BE2C (cell line): ENCODE data around the gene CRB2.

ENCODE experiments used
- DNase-seq: peaks from one replicate; pipeline ENCODE4 v3.0.0-alpha.2; 2020
- H3K27me3 ChIP-seq: fragments of 250-450 bp; sonication (Bioruptor Pico); 2 replicates; pipeline ENCODE4 v1.5.1; 2020; ENCODE audit warnings: mild to moderate bottlenecking
- H3K36me3 ChIP-seq: fragments of 250-450 bp; sonication (Bioruptor Pico); 2 replicates; pipeline ENCODE4 v1.5.1; 2020; ENCODE audit warnings: mild to moderate bottlenecking
- H3K4me1 ChIP-seq: fragments of 250-450 bp; sonication (Bioruptor Pico); 2 replicates; pipeline ENCODE4 v1.5.1; 2020
- H3K4me3 ChIP-seq: 2 replicates; pipeline ENCODE4 v1.5.1; 2011; ENCODE audit warnings: low read depth, low read length
- H3K9me3 ChIP-seq: fragments of 250-450 bp; sonication (Bioruptor Pico); 2 replicates; pipeline ENCODE4 v1.5.1; 2020
- CTCF ChIP-seq: IDR thresholded peaks from 2 replicates; pipeline ENCODE4 v1.5.1; 2012; ENCODE audit warnings: mild to moderate bottlenecking, low read depth, low read length

Gene CRB2

GRCh38 chr9:123338710-123339665 is 17.0 kb upstream of the CRB2 start:
- no peaks in the 10 kb centered on the region for H3K9me3 ChIP-seq
- no peak for TF ChIP-seq CTCF
- no peak for DNase-seq
- no peaks in the 10 kb centered on the region for H3K36me3 ChIP-seq
- H3K27me3 ChIP-seq = no peaks in the 10 kb centered on the region
- no peak overlapping the region for H3K4me3 ChIP-seq
- H3K4me1 ChIP-seq = no peaks in the 10 kb centered on the region; the same call in none of the 2 replicates

- Histone ChIP-seq H3K27me3 (no peaks in the 10 kb centered on the region), H3K4me3 (no peak overlapping the region), H3K4me1 (no peaks in the 10 kb centered on the region; the same call in none of the 2 replicates), H3K9me3 (no peaks in the 10 kb centered on the region), H3K36me3 (no peaks in the 10 kb centered on the region)
- DNase-seq = no peak
- no peak for TF ChIP-seq CTCF
Measured at GRCh38 chr9:123339666-123340510, 16.1 kb upstream of the CRB2 start.

- no peak for DNase-seq
- no peak for TF ChIP-seq CTCF
- H3K4me3 ChIP-seq = no peak overlapping the region
- no peaks in the 10 kb centered on the region for H3K27me3 ChIP-seq
- no peaks in the 10 kb centered on the region for H3K9me3 ChIP-seq
- no peaks in the 10 kb centered on the region for H3K36me3 ChIP-seq
- H3K4me1 ChIP-seq = no peaks in the 10 kb centered on the region; the same call in 1 of the 2 replicates
Measured at GRCh38 chr9:123341816-123342215, 14.2 kb upstream of the CRB2 start.

GRCh38 chr9:123342247-123342646 is 13.8 kb upstream of the CRB2 start:
- Histone ChIP-seq H3K9me3 (no peaks in the 10 kb centered on the region), H3K4me3 (no peak overlapping the region), H3K27me3 (no peaks in the 10 kb centered on the region), H3K36me3 (no peaks in the 10 kb centered on the region), H3K4me1 (no peaks in the 10 kb centered on the region; the same call in 1 of the 2 replicates)
- no peak for TF ChIP-seq CTCF
- no peak for DNase-seq

GRCh38 chr9:123343443-123344191 is 12.4 kb upstream of the CRB2 start:
- no peak for DNase-seq
- no peak for TF ChIP-seq CTCF
- H3K27me3 ChIP-seq = no peaks in the 10 kb centered on the region
- no peak overlapping the region for H3K4me3 ChIP-seq
- H3K4me1 ChIP-seq = no peaks in the 10 kb centered on the region; the same call in 1 of the 2 replicates
- H3K36me3 ChIP-seq = no peaks in the 10 kb centered on the region
- H3K9me3 ChIP-seq = no peaks in the 10 kb centered on the region
